Posterior vena cava (tissue), 2 donors: ENCODE data around the gene CREB5. TPM values are rescaled to one million over a fixed set of nuclear protein-coding genes. Genes with fewer than 3 reads are reported as not detected.
A peak's percentile ranks its signal among the peaks of the same experiment; 100 is the strongest.
"Not testable (repeated sequence)": the region's sequence is repeated elsewhere in the genome, so short reads cannot be mapped to it uniquely, and the experiment has no call there.

Experiments used
- DNase-seq: peaks from one replicate; pipeline ENCODE4 v3.0.0-alpha.2; 2020; ENCODE audit warnings: low spot score
- intact Hi-C, 2 donors: fragments of 100-400 bp; cut with DNase I; formaldehyde crosslinking; loops; one replicate each; pipeline versions ENCODE4 v1.14.1 to v1.14.2; 2022 to 2023
- total RNA-seq, 2 donors: library from RNA; stranded (reverse); fragmentation: NEBNext Ultra II Directional; extraction: Animal tissue kit (Norgen Biotek cat#: 25700); gene quantifications; one replicate each; pipeline ENCODE4 v1.2.1, GENCODE V29; 2021
- donor health status: DM: yes; HTN: yes; CAD: no.
- donor health status: DM: yes; HTN: yes; CAD: no.

Gene CREB5
- total RNA-seq, 2 donors from 2014 or later: 21.5 to 21.9 TPM

- intact Hi-C loops: loop anchor here in 1 of 2 donors (2.0 kb wide), 1 partner anchor 53 kb away; no protein-coding TSS in a partner anchor
Observed at GRCh38 chr7:28823582-28823981, 411.3 kb downstream of the CREB5 start.

GRCh38 chr7:28825817-28826448 lies 413.6 kb downstream of the CREB5 start:
- DNase-seq, intact Hi-C loops: not testable (repeated sequence)

More at GRCh38 chr7:28823582-28823981, 411.3 kb downstream of the CREB5 start:
- DNase-seq: no peak

GRCh38 chr7:28830846-28831245 lies 418.5 kb downstream of the CREB5 start:
- no peak for DNase-seq
- intact Hi-C loops: no loop called here

GRCh38 chr7:28832669-28833068 lies 420.4 kb downstream of the CREB5 start:
- no peak for DNase-seq
- intact Hi-C loops: no loop called here

GRCh38 chr7:28835800-28836199 lies 423.5 kb downstream of the CREB5 start:
- DNase-seq: no peak
- intact Hi-C loops: no loop called here

GRCh38 chr7:28836716-28837115 lies 424.4 kb downstream of the CREB5 start:
- intact Hi-C loops: no loop called here
- no peak for DNase-seq

- DNase-seq: no peak
- intact Hi-C loops: no loop called here
Observed at GRCh38 chr7:28837216-28837615, 424.9 kb downstream of the CREB5 start.

- intact Hi-C loops: no loop called here
- DNase-seq: no peak
Observed at GRCh38 chr7:28840592-28840995, 428.3 kb downstream of the CREB5 start.

GRCh38 chr7:28841766-28842165 lies 429.4 kb downstream of the CREB5 start:
- DNase-seq: no peak
- intact Hi-C loops: no loop called here

GRCh38 chr7:28842769-28843295 lies 430.5 kb downstream of the CREB5 start:
- DNase-seq: no peak
- intact Hi-C loops: no loop called here

- no peak for DNase-seq
- intact Hi-C loops: no loop called here
Observed at GRCh38 chr7:28845106-28845505, 432.8 kb downstream of the CREB5 start.

- no peak for DNase-seq
- intact Hi-C loops: no loop called here
Observed at GRCh38 chr7:28847176-28847575, 434.9 kb downstream of the CREB5 start.

- no peak for DNase-seq
- intact Hi-C loops: no loop called here
Observed at GRCh38 chr7:28847681-28848080, 435.4 kb downstream of the CREB5 start.

GRCh38 chr7:28848906-28849305 lies 436.6 kb downstream of the CREB5 start:
- no peak for DNase-seq
- intact Hi-C loops: no loop called here

- DNase-seq: no peak
- intact Hi-C loops: loop anchor here (5.0 to 10.0 kb wide), 3 partner anchors 296 to 463 kb away; no protein-coding TSS in a partner anchor
Observed at GRCh38 chr7:28850699-28851098, 438.4 kb downstream of the CREB5 start.

- intact Hi-C loops: loop anchor here (5.0 to 10.0 kb wide), 3 partner anchors 298 to 466 kb away; no protein-coding TSS in a partner anchor
- DNase-seq: no peak
Observed at GRCh38 chr7:28853150-28853549, 440.8 kb downstream of the CREB5 start.

- intact Hi-C loops: loop anchor here (5.0 to 10.0 kb wide), 3 partner anchors 299 to 467 kb away; no protein-coding TSS in a partner anchor
- peak; percentile 95 for DNase-seq
Observed at GRCh38 chr7:28853834-28854749, 441.8 kb downstream of the CREB5 start.

GRCh38 chr7:28854750-28855074 lies 442.4 kb downstream of the CREB5 start:
- DNase-seq: no peak
- intact Hi-C loops: loop anchor here (5.0 to 10.0 kb wide), 3 partner anchors 300 to 467 kb away; no protein-coding TSS in a partner anchor

GRCh38 chr7:28855538-28856217 lies 443.4 kb downstream of the CREB5 start:
- intact Hi-C loops: loop anchor here in 1 of 2 donors (10.0 kb wide), 1 partner anchor 301 kb away; no protein-coding TSS in a partner anchor
- DNase-seq: no peak
